A549 (cell line): ENCODE results near the gene RPA1. TPM values are rescaled to one million over a fixed set of nuclear protein-coding genes. Genes with fewer than 3 reads are reported as not detected.
A peak's percentile ranks its signal among the peaks of the same experiment; 100 is the strongest.

Source experiments
- ATAC-seq, 2 experiments: fragments of 200-7000 bp in 1 of 2; fragments of >200 bp in 1 of 2; cut with Nextera tagmentation in 1 of 2; cut with Tn5 transposase in 1 of 2; 3 replicates each; pipeline versions ENCODE4 v1.8.0 to v1.9.1; 2018 to 2020; ENCODE audit warnings: mild to moderate bottlenecking in 1 of 2, moderate library complexity in 1 of 2
- CTCF ChIA-PET: fragments of 300-600 bp; sonication (Branson Sonifier 250); formaldehyde crosslinking; extraction: SDS; loops from one replicate; lab custom pipeline; 2021; ENCODE audit warnings: antibody characterized with exemption, inconsistent platforms; lab: Yijun Ruan, JAX
- POLR2A ChIA-PET: fragments of 350-600 bp; formaldehyde crosslinking; extraction: SDS; loops from one replicate; lab custom pipeline; 2021; ENCODE audit warnings: antibody characterized with exemption, inconsistent platforms; lab: Yijun Ruan, JAX
- DNase-seq, 2 experiments: peaks; one replicate each; pipeline versions ENCODE4 v3.0.0 to v3.0.0-alpha.2; 2011 to 2016; ENCODE audit warnings: low read depth in 1 of 2, low spot score in 1 of 2
- FAIRE-seq: peaks from 2 replicates; lab custom pipeline; 2011; peaks lifted over from hg19 to GRCh38; lab: Jason Lieb, UNC
- H3K27ac ChIP-seq, 2 experiments: fragments of >200 bp; sonication (Bioruptor Twin); formaldehyde crosslinking; 3 replicates each; pipeline ENCODE4 v1.5.1; 2016 to 2017
- H3K4me1 ChIP-seq: fragments of >200 bp; sonication (Bioruptor Twin); formaldehyde crosslinking; 3 replicates; pipeline ENCODE4 v1.6.1; 2016
- H3K4me2 ChIP-seq: fragments of >200 bp; sonication (Bioruptor Twin); formaldehyde crosslinking; 3 replicates; pipeline ENCODE4 v1.6.1; 2016
- H3K4me3 ChIP-seq: fragments of >200 bp; sonication (Bioruptor Twin); formaldehyde crosslinking; 3 replicates; pipeline ENCODE4 v1.5.1; 2016
- H3K9me3 ChIP-seq: fragments of >200 bp; sonication (Bioruptor Twin); formaldehyde crosslinking; 3 replicates; pipeline ENCODE4 v1.6.1; 2016
- ATOH8 ChIP-seq: fragments of 250-450 bp; sonication (Bioruptor Pico); IDR thresholded peaks from 2 replicates; pipeline ENCODE4 v1.5.0; 2020; ENCODE audit warnings: low read depth, mild to moderate bottlenecking, moderate library complexity
- BHLHE40 ChIP-seq: IDR thresholded peaks from 2 replicates; pipeline ENCODE4 v1.6.1; 2012; ENCODE audit warnings: low read depth, low read length, inconsistent platforms
- CBX8 ChIP-seq: fragments of 200-600 bp; sonication (generic); IDR thresholded peaks from 2 replicates; pipeline ENCODE4 v1.6.1; 2016
- CEBPB ChIP-seq, 2 experiments: fragments of >200 bp in 1 of 2; sonication (Bioruptor Twin) in 1 of 2; formaldehyde crosslinking in 1 of 2; IDR thresholded peaks; 2 replicates each; pipeline ENCODE4 v1.6.1; 2012 to 2016
- CHD4 ChIP-seq: fragments of 200-600 bp; sonication (generic); IDR thresholded peaks from 2 replicates; pipeline ENCODE4 v1.6.1; 2016; ENCODE audit warnings: antibody characterized with exemption, mild to moderate bottlenecking, borderline replicate concordance
- CTCF ChIP-seq: fragments of >200 bp; sonication (Bioruptor Twin); formaldehyde crosslinking; IDR thresholded peaks from 3 replicates; pipeline ENCODE4 v1.5.1; 2016
- E2F6 ChIP-seq: IDR thresholded peaks from 2 replicates; pipeline ENCODE4 v1.6.1; 2012; ENCODE audit warnings: low read depth, borderline replicate concordance
- EHMT2 ChIP-seq: fragments of 200-600 bp; sonication (generic); IDR thresholded peaks from 2 replicates; pipeline ENCODE4 v1.6.1; 2016; ENCODE audit warnings: antibody characterized with exemption, low read depth, mild to moderate bottlenecking, moderate library complexity
- ESRRA ChIP-seq: fragments of 150-350 bp; IDR thresholded peaks from 2 replicates; pipeline ENCODE4 v1.6.1; 2014; ENCODE audit warnings: mild to moderate bottlenecking, low read length, borderline replicate concordance
- HDAC2 ChIP-seq: fragments of 200-600 bp; sonication (generic); IDR thresholded peaks from 2 replicates; pipeline ENCODE4 v1.6.1; 2016
- JUN ChIP-seq, 2 experiments: fragments of >200 bp; sonication (Bioruptor Twin); formaldehyde crosslinking; IDR thresholded peaks; 2 replicates in 1 of 2; 3 replicates in 1 of 2; pipeline ENCODE4 v1.6.1; 2016 to 2017
- JUNB ChIP-seq: fragments of >200 bp; sonication (Bioruptor Twin); formaldehyde crosslinking; IDR thresholded peaks from 2 replicates; pipeline ENCODE4 v1.6.1; 2016
- MAX ChIP-seq: IDR thresholded peaks from 2 replicates; pipeline ENCODE4 v1.6.1; 2012
- MYC ChIP-seq: IDR thresholded peaks from 2 replicates; pipeline ENCODE4 v1.6.1; 2012; ENCODE audit warnings: mild to moderate bottlenecking, inconsistent platforms, low read length, improper control_type of control experiment, borderline replicate concordance
- NFE2L2 ChIP-seq: fragments of 150-350 bp; conservative IDR thresholded peaks from 2 replicates; pipeline ENCODE4 v1.6.1; 2014; ENCODE audit warnings: low read length
- NPAS2 ChIP-seq: fragments of 250-450 bp; sonication (Bioruptor Pico); IDR thresholded peaks from 2 replicates; pipeline ENCODE4 v1.8.0; 2022; ENCODE audit warnings: mild to moderate bottlenecking, moderate library complexity, borderline replicate concordance
- PBX3 ChIP-seq: IDR thresholded peaks from 2 replicates; pipeline ENCODE4 v1.6.1; 2012
- POLR2A ChIP-seq: IDR thresholded peaks from 2 replicates; pipeline ENCODE4 v1.6.1; 2012; ENCODE audit warnings: mild to moderate bottlenecking, low read length
- POLR2AphosphoS2 ChIP-seq: conservative IDR thresholded peaks from 2 replicates; pipeline ENCODE4 v1.6.1; 2012; ENCODE audit warnings: low read length, improper control_type of control experiment, inconsistent platforms
- RAD21 ChIP-seq, 2 experiments: fragments of >200 bp in 1 of 2; sonication (Bioruptor Twin) in 1 of 2; formaldehyde crosslinking in 1 of 2; IDR thresholded peaks in 1 of 2; conservative IDR thresholded peaks in 1 of 2; 2 replicates in 1 of 2; 3 replicates in 1 of 2; pipeline ENCODE4 v1.6.1; 2012 to 2018; ENCODE audit warnings: inconsistent platforms in 1 of 2
- RFX5 ChIP-seq: fragments of 450-650 bp; IDR thresholded peaks from 2 replicates; pipeline ENCODE4 v1.7.1; 2014; ENCODE audit warnings: antibody characterized with exemption, mild to moderate bottlenecking, moderate library complexity
- RNF2 ChIP-seq: fragments of 200-600 bp; sonication (generic); IDR thresholded peaks from 2 replicates; pipeline ENCODE4 v1.6.1; 2016; ENCODE audit warnings: low read depth, mild to moderate bottlenecking, antibody characterized with exemption, moderate library complexity, borderline replicate concordance
- SMC3 ChIP-seq: fragments of >200 bp; sonication (Bioruptor Twin); formaldehyde crosslinking; IDR thresholded peaks from 3 replicates; pipeline ENCODE4 v1.6.1; 2018; ENCODE audit warnings: inconsistent platforms
- SREBF2 ChIP-seq: fragments of 450-650 bp; IDR thresholded peaks from 2 replicates; pipeline ENCODE4 v1.6.1; 2014; ENCODE audit warnings: mild to moderate bottlenecking, moderate library complexity
- ZSCAN20 ChIP-seq: fragments of 250-450 bp; sonication (Bioruptor Pico); IDR thresholded peaks from 2 replicates; pipeline ENCODE4 v1.8.0; 2022; ENCODE audit warnings: mild to moderate bottlenecking, moderate library complexity
- whole genome bisulfite sequencing: methylation state at CpG from one replicate; pipeline ENCODE4 v1.1.6; 2017; ENCODE audit errors: missing lambda C conversion rate; 5-methylcytosine and 5-hydroxymethylcytosine counted together
- polyA plus RNA-seq, 4 experiments: library from polyadenylated mRNA; depleted of rRNA in 3 of 4; stranded (reverse); fragments of >200 nt; fragmentation: RNase III in 1 of 4; extraction: RNeasy Plus Mini Kit Qiagen cat#74134 plus additional on column Dnase treatment in 1 of 4; gene quantifications; 2 replicates in 3 of 4; 3 replicates in 1 of 4; pipeline ENCODE4 v1.2.3, GENCODE V29; 2011 to 2017

RPA1 gene
- polyA plus RNA-seq, 2 of the 4 experiments (the other 2 are of a cell fraction): 72.2 to 136 TPM

GRCh38 chr17:1908699-1909309 lies 79.0 kb downstream of the RPA1 start:
- peak overlapping the region; percentile 52 for H3K4me2 ChIP-seq
- ATAC-seq (peak; percentile 88 to 96), FAIRE-seq (peak; percentile 92), DNase-seq (peak; percentile 81 to 85)
- H3K27ac ChIP-seq: peak overlapping the region in 1 of 2 experiments; percentile 33; a peak in 1 of 6 replicates
- ChIA-PET CTCF (interaction anchor here (0.6 to 9.4 kb wide), 72 partner anchors 7 to 353 kb away, joined by 3 to 420 read pairs (median 4); partner anchors contain the start of genes DPH1, HIC1, OVCA2 and RTN4RL1), POLR2A (interaction anchor here (1.0 to 1.7 kb wide), 5 partner anchors 116 to 192 kb away, joined by 3 to 23 read pairs (median 4); partner anchors contain the start of genes OVCA2 and RTN4RL1)
- TF ChIP-seq JUN (IDR thresholded peaks at IDR 0.05) (no peak), RAD21 (conservative IDR thresholded peaks at IDR 0.05 in 1 of 2, IDR thresholded peaks at IDR 0.05 in 1 of 2) (peak; percentile 97), ESRRA (no peak), CTCF (peak; percentile 95), SMC3 (peak; percentile 99), HDAC2 (no peak)
- H3K4me3 ChIP-seq: no peak overlapping the region
- 13% methylated on average over 22 of the region's 22 CpGs for WGBS
- H3K4me1 ChIP-seq: peaks cover 9% of the 10 kb centered on the region; the same call in 1 of the 3 replicates
- no peaks in the 10 kb centered on the region for H3K9me3 ChIP-seq

- DNase-seq (no peak), FAIRE-seq (no peak), ATAC-seq (no peak)
- WGBS: 20% methylated on average over 3 of the region's 3 CpGs
- TF ChIP-seq MYC (no peak), ZSCAN20 (no peak)
- H3K9me3 ChIP-seq: no peaks in the 10 kb centered on the region
- no peak overlapping the region for H3K4me3 ChIP-seq
- H3K27ac ChIP-seq: no peak overlapping the region
- ChIA-PET CTCF (interaction anchor here (0.6 to 9.4 kb wide), 34 partner anchors 9 to 335 kb away, joined by 3 to 420 read pairs (median 6); partner anchors contain the start of genes DPH1, HIC1, OVCA2 and RTN4RL1), POLR2A (interaction anchor here (1.7 kb wide), 1 partner anchor 131 kb away, joined by 4 read pairs; the partner anchor contains the start of gene OVCA2)
- H3K4me1 ChIP-seq: peaks cover 9% of the 10 kb centered on the region; the same call in 1 of the 3 replicates
- H3K4me2 ChIP-seq: no peak overlapping the region
Measured at GRCh38 chr17:1909985-1910384, 80.2 kb downstream of the RPA1 start.

- CTCF ChIA-PET: interaction anchor here (0.7 to 9.4 kb wide), 8 partner anchors 8 to 129 kb away, joined by 3 to 420 read pairs (median 5); partner anchors contain the start of genes DPH1, OVCA2 and RTN4RL1
- DNase-seq: no peak
- 39% methylated on average over 7 of the region's 7 CpGs for WGBS
- H3K4me1 ChIP-seq: peaks cover 9% of the 10 kb centered on the region; the same call in 1 of the 3 replicates
- POLR2A ChIA-PET: no interaction called here
- no peak overlapping the region for H3K4me3 ChIP-seq
- H3K4me2 ChIP-seq: no peak overlapping the region
- TF ChIP-seq ATOH8 (CRISPR knock-in tag) (no peak), JUNB (no peak), SREBF2 (no peak), RFX5 (no peak), BHLHE40 (no peak), EHMT2 (no peak)
- H3K27ac ChIP-seq: no peak overlapping the region
- no peak for FAIRE-seq
- no peak for ATAC-seq
- H3K9me3 ChIP-seq: no peaks in the 10 kb centered on the region
Measured at GRCh38 chr17:1912146-1912545, 82.3 kb downstream of the RPA1 start.

- DNase-seq (no peak), FAIRE-seq (no peak), ATAC-seq (no peak)
- 70% methylated on average over 14 of the region's 14 CpGs for WGBS
- H3K4me2 ChIP-seq: no peak overlapping the region
- no peak for TF ChIP-seq POLR2AphosphoS2
- TF ChIP-seq CEBPB (IDR thresholded peaks at IDR 0.05): no peak
- TF ChIP-seq CBX8: no peak
- TF ChIP-seq NFE2L2: no peak
- no peak for TF ChIP-seq PBX3
- no peak for TF ChIP-seq POLR2A
- no peak for TF ChIP-seq MAX
- no peak for TF ChIP-seq RNF2
- no peak for TF ChIP-seq HDAC2
- no peak for TF ChIP-seq JUNB
- no peak for TF ChIP-seq CHD4
- TF ChIP-seq EHMT2: no peak
- no peak for TF ChIP-seq E2F6
- no peak for TF ChIP-seq NPAS2 (CRISPR knock-in tag)
- no peak overlapping the region for H3K4me3 ChIP-seq
- POLR2A ChIA-PET: no interaction called here
- no peak overlapping the region for H3K27ac ChIP-seq
- H3K9me3 ChIP-seq: no peaks in the 10 kb centered on the region
- peaks cover 6% of the 10 kb centered on the region; the same call in 1 of the 3 replicates for H3K4me1 ChIP-seq
- CTCF ChIA-PET: interaction anchor here (2.0 to 9.4 kb wide), 2 partner anchors 107 to 114 kb away, joined by 5 to 420 read pairs; partner anchors contain the start of genes DPH1 and RTN4RL1
Measured at GRCh38 chr17:1913702-1914101, 83.9 kb downstream of the RPA1 start.
